Kidney glomerular epithelial cell (primary cell): ENCODE results near the gene CLEC9A.

ENCODE experiments used
- DNase-seq: peaks from one replicate; lab custom pipeline; 2025; lab: John Stamatoyannopoulos, UW

The CLEC9A gene

GRCh38 chr12:10067264-10067663 lies 36.8 kb downstream of the CLEC9A start:
- DNase-seq: no peak

DNA sequence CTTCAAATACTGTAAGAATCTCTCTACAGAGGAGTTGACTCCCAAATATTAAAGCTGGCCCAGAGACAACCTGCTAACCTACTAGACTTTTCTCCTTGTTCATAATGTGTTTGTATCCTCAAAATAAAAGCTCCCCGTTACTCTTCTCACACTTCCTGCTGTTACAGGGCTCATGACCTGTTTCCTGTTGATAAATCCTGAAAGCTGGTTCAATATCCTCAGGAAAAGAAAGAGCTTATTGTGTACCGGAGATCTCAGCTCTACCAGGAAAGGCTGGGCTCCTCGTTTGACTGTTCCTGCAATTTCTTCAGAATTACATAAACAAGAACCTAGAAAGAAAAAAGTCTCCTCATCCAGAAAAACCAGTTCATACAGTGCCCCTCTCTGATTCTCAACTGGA lies 37.5 kb downstream of the CLEC9A start:
- DNase-seq: no peak

GRCh38 chr12:10068644-10069043 lies 38.2 kb downstream of the CLEC9A start:
- DNase-seq: no peak

DNA sequence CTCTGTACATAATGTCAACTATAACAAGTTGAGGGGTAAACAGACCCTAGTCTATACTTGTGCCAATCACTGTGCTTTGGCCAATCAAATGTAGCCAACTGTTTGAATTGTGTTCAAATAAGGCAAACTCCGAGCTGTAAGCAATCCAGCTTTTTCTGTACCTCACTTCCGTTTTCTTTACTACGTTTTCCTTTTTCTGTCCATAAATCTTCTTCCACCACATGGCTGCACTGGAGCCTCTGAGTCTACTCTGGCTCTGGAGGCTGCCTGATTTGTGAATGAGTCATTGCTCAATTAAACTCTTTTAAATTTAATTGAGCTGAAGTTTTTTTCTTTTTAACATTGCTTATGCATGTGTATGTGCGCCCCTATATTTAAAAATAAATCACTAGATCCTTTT lies 38.6 kb downstream of the CLEC9A start:
- DNase-seq: no peak

DNA sequence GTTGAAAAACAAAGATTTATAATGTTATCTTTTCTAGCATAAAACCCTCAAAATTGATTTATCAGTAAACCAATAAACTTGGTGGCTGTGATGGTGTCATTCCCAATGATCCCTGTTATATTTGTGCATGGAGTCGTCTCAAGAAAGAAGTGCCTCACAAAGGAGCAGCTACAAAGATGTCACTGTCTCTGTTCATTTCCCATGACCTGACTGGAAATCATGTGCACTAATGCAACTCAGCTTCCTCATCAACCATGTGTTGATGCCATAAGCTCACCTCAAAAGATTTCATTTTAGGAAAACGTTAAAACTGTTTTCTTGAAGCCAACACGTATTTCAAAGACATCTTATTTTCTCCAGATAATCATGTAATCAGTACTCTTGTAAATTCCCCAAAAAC lies 39.5 kb downstream of the CLEC9A start:
- DNase-seq: no peak

GRCh38 chr12:10070380-10070779 lies 39.9 kb downstream of the CLEC9A start:
- DNase-seq: no peak

GRCh38 chr12:10072131-10072530 lies 41.6 kb downstream of the CLEC9A start:
- no peak for DNase-seq

DNA sequence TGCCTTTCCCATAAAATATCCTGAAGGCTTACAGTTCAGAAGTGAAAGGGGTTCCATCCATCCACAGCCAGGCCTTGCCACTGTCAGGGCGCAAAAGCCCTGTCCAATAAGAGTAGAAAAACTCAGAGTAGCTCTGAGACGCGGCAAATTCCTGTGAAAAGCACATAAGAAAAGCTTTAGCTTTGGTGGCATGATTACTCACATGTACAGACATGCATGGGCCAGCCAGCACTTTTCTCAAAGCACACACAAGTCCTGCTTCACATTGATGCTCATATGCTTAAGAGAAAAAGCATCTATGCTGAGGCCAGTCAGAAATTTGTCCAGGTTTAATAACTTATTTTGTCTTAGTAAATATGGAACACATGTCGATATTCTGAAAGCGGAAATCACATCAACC lies 42.8 kb downstream of the CLEC9A start:
- DNase-seq: no peak

GRCh38 chr12:10075451-10075850 lies 45.0 kb downstream of the CLEC9A start:
- DNase-seq: no peak

GRCh38 chr12:10082117-10082874 lies 51.8 kb downstream of the CLEC9A start:
- no peak for DNase-seq

GRCh38 chr12:10084733-10085132 lies 54.3 kb downstream of the CLEC9A start:
- DNase-seq: no peak

GRCh38 chr12:10086387-10086786 lies 55.9 kb downstream of the CLEC9A start:
- DNase-seq: no peak

DNA sequence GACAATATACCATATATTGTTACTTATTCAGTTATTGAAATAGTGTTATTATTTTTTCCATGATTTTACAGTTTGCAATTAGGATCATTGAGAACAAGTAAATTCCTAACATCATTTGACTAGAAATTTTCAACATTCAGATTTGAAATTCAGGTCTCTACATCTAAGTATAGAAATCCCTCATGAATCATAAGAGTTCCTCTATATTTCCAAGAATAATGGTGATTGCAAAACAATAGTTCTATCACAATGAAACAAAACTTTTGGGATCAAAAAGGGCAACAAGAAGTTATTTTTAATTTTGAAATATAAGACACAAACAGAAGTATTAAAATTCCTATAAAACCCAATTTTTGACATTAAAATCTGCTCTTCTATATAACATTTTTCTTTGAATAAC lies 57.5 kb downstream of the CLEC9A start:
- DNase-seq: no peak

DNA sequence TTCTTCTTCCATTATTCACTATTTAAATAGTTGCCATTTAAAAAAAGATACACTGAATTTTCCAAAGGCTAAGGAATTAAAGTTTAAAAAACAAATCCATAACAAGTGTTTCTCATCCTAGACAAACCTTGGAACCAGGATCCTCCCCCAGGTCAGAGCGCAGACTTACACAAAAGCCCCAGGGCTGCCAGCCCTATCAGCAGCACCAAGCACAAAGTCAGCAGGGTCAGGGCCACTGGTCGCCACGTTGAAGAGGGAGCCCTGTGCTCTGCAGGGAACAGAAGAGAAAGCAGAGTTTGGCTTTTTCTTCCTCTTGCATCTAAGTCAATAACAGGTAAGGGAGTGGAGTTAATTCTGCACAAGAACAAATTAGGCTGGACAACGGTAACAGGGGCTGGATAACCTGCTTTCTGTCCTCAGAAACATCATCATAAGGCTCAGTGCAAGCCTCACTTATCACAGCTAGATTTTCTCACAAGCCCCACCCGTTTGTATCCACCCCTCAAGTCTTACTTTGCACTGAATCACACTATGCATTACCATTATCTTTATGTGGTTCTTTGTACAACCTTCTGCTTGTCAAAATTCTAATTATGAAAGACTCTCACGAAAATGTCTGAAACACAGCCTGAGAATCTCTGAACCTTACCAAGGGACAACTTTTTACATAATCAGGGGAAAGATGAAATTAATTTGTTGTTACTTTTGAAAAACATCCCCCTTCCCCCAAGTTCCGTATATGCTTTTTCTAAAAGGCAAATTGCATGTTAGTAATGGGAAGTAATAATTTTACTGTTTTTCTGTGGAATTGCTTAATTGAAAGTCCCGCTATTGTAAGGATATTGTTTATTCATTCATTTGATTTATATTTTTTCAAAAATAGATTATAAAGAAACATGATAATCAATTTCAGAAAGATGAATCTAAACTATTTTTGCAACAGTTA lies 58.7 kb downstream of the CLEC9A start:
- DNase-seq: no peak

DNA sequence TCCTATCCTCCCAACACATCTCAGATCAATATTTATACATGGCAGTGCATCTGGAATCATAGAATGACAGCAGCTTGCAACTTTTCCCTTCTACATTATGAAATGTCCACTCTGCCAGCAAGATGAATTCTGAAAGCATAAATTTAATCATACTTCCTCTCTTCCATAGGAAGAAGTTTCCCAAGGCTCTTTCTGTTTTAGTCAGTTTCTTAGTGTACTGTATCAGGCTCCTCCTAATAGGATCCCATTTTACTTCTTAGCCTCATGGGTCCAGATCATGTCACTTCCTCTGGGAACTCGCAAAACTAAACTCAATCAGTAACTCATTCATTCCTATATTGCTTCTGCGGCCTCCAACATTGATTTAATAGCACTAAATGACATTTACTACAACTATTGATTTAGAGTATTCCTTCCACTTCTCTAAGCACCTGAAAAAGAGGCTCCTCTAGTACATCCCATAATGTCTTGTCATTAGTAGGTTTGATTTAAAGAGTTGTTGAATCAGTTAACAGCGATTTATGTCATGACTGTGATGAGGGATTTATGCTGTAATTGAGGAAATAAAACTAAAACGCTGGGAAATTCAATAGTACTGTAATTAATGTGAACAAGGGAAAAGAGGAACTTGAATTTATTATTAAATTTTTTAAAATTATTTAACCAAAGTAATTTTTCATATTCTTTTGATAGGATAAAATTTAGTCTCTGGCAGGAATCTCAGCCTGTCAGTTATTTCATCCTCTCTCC lies 64.3 kb downstream of the CLEC9A start:
- no peak for DNase-seq

- no peak for DNase-seq
These were observed 65.5 kb downstream of the CLEC9A start for GRCh38 chr12:10095971-10096370.

- no peak for DNase-seq
These were observed 67.0 kb downstream of the CLEC9A start for GRCh38 chr12:10097521-10097920.

GRCh38 chr12:10098791-10099190 lies 68.3 kb downstream of the CLEC9A start, which contains the start of gene CLEC1A:
Gene CLEC1A (minus strand): TSS chr12:10098985. CDS start chr12:10098922, 63 bp downstream.
- DNase-seq: no peak

- no peak for DNase-seq
These were observed 70.6 kb downstream of the CLEC9A start for GRCh38 chr12:10101042-10101579.

DNA sequence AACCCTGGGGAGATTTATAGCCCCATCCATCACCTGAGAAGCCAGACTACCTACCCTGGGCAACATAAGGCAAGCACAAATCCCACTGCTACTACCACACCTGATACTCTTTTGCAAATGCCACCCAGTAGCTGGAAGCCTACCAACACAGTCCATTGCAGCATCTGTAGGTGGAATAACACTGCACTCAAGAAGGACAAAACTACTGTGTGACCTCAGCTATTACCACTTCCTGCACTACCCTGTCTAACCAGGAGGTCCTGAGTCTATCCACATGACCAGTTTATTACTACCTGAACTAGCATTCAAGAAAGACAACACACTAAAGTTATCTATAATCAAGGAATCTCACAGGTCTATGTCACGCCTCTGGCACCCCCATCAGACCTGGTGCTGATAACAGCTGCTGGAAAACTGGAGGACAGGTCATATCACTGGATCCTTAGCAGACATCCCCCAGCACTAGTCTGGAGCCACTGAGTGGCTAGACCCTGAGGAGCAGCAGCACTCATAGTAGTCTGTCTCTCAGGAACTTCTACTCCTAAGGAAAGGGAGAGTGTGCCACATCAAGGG lies 71.3 kb downstream of the CLEC9A start:
- no peak for DNase-seq

- no peak for DNase-seq
These were observed 71.8 kb downstream of the CLEC9A start for GRCh38 chr12:10102322-10102721.
